Measurements from ENCODE around the gene MASP1. TPM values are rescaled to one million over a fixed set of nuclear protein-coding genes. Genes with fewer than 3 reads are reported as not detected.

Gene MASP1
- total RNA-seq, 2 experiments from 2014 or later: not detected

- H3K9me3 ChIP-seq (ENCODE audit: low read length): no peaks in the 10 kb centered on the region
- H2AFZ ChIP-seq (ENCODE audit: low read length): no peak overlapping the region
- H3K9me2 ChIP-seq (ENCODE audit: insufficient read depth, low read length): no peaks in the 10 kb centered on the region
- no peak overlapping the region for H3K4me2 ChIP-seq (ENCODE audit: low read length)
- DNase-seq (ENCODE audit: low spot score): no peak
- ChIA-PET CTCF (ENCODE audit: unreplicated experiment) (no interaction called here), POLR2A (interaction anchor here (0.6 kb wide), 1 partner anchor 263 kb away, joined by 3 read pairs; no protein-coding TSS in a partner anchor)
- no peaks in the 10 kb centered on the region for H4K20me1 ChIP-seq (ENCODE audit: insufficient read depth, low read length)
- no peaks in the 10 kb centered on the region for H3K4me1 ChIP-seq (ENCODE audit: insufficient read depth, low read length, poor library complexity, severe bottlenecking)
- H3K36me3 ChIP-seq (ENCODE audit: insufficient read depth, low read length): no peaks in the 10 kb centered on the region
- H3K79me2 ChIP-seq (ENCODE audit: insufficient read depth, low read depth, low read length): no peaks in the 10 kb centered on the region
- no peak overlapping the region for H3K4me3 ChIP-seq (ENCODE audit: low read depth, low read length, poor library complexity, severe bottlenecking)
- BruUV-seq (replicated peaks): no TSS peak
- TF ChIP-seq EZH2phosphoT487 (IDR thresholded peaks at IDR 0.05; ENCODE audit: borderline replicate concordance, low read depth, low read length): no peak
- TF ChIP-seq CTCF (conservative IDR thresholded peaks at IDR 0.05; ENCODE audit: low read length): no peak
- intact Hi-C loops (cut with micrococcal nuclease; ENCODE audit: unreplicated experiment): no loop called here
- no peak overlapping the region for H3K27ac ChIP-seq (ENCODE audit: low read depth, low read length, poor library complexity, severe bottlenecking)
These were observed 34.1 kb upstream of the MASP1 start for GRCh38 chr3:187325632-187326031.

GRCh38 chr3:187323091-187323490, 31.6 kb upstream of the MASP1 start:
- POLR2A ChIA-PET: interaction anchor here (1.4 kb wide), 1 partner anchor 17 kb away, joined by 3 read pairs; no protein-coding TSS in a partner anchor
- H3K9me2 ChIP-seq (ENCODE audit: insufficient read depth, low read length): no peaks in the 10 kb centered on the region
- H3K9me3 ChIP-seq (ENCODE audit: low read length): no peaks in the 10 kb centered on the region
- H3K79me2 ChIP-seq (ENCODE audit: insufficient read depth, low read depth, low read length): no peaks in the 10 kb centered on the region
- no peak overlapping the region for H3K4me3 ChIP-seq (ENCODE audit: low read depth, low read length, poor library complexity, severe bottlenecking)
- CTCF ChIA-PET (ENCODE audit: unreplicated experiment): no interaction called here
- no peak for DNase-seq (ENCODE audit: low spot score)
- no peak overlapping the region for H3K27ac ChIP-seq (ENCODE audit: low read depth, low read length, poor library complexity, severe bottlenecking)
- H2AFZ ChIP-seq (ENCODE audit: low read length): no peak overlapping the region
- intact Hi-C loops (cut with micrococcal nuclease; ENCODE audit: unreplicated experiment): no loop called here
- no peaks in the 10 kb centered on the region for H3K4me1 ChIP-seq (ENCODE audit: insufficient read depth, low read length, poor library complexity, severe bottlenecking)
- TF ChIP-seq CTCF (conservative IDR thresholded peaks at IDR 0.05; ENCODE audit: low read length): no peak
- TF ChIP-seq EZH2phosphoT487 (IDR thresholded peaks at IDR 0.05; ENCODE audit: borderline replicate concordance, low read depth, low read length): no peak
- H3K36me3 ChIP-seq (ENCODE audit: insufficient read depth, low read length): no peaks in the 10 kb centered on the region
- no TSS peak for BruUV-seq (replicated peaks)
- H3K4me2 ChIP-seq (ENCODE audit: low read length): no peak overlapping the region
- H4K20me1 ChIP-seq (ENCODE audit: insufficient read depth, low read length): no peaks in the 10 kb centered on the region

- Histone ChIP-seq H3K4me1 (ENCODE audit: insufficient read depth, low read length, poor library complexity, severe bottlenecking) (no peaks in the 10 kb centered on the region), H3K79me2 (ENCODE audit: insufficient read depth, low read depth, low read length) (no peaks in the 10 kb centered on the region), H3K36me3 (ENCODE audit: insufficient read depth, low read length) (no peaks in the 10 kb centered on the region), H2AFZ (ENCODE audit: low read length) (no peak overlapping the region), H3K9me3 (ENCODE audit: low read length) (no peaks in the 10 kb centered on the region), H3K4me3 (ENCODE audit: low read depth, low read length, poor library complexity, severe bottlenecking) (no peak overlapping the region), H3K4me2 (ENCODE audit: low read length) (no peak overlapping the region), H3K27ac (ENCODE audit: low read depth, low read length, poor library complexity, severe bottlenecking) (no peak overlapping the region), H4K20me1 (ENCODE audit: insufficient read depth, low read length) (no peaks in the 10 kb centered on the region), H3K9me2 (ENCODE audit: insufficient read depth, low read length) (no peaks in the 10 kb centered on the region)
- DNase-seq (ENCODE audit: low spot score): no peak
- POLR2A ChIA-PET: interaction anchor here (1.4 kb wide), 1 partner anchor 18 kb away, joined by 3 read pairs; no protein-coding TSS in a partner anchor
- BruUV-seq (replicated peaks): no TSS peak
- intact Hi-C loops (cut with micrococcal nuclease; ENCODE audit: unreplicated experiment): no loop called here
- CTCF ChIA-PET (ENCODE audit: unreplicated experiment): no interaction called here
- TF ChIP-seq EZH2phosphoT487 (IDR thresholded peaks at IDR 0.05; ENCODE audit: borderline replicate concordance, low read depth, low read length) (no peak), CTCF (conservative IDR thresholded peaks at IDR 0.05; ENCODE audit: low read length) (no peak)
These were observed 30.8 kb upstream of the MASP1 start for GRCh38 chr3:187322291-187322690.

Data from OCI-LY7 (cell line).